Keratinocyte (primary cell): ENCODE measurements around the gene IBSP. TPM values are rescaled to one million over a fixed set of nuclear protein-coding genes. Genes with fewer than 3 reads are reported as not detected.

Experiments used
- DNase-seq: peaks from one replicate; pipeline ENCODE4 v3.0.0-alpha.2; 2011; ENCODE audit warnings: low read depth, missing footprints, low spot score
- FAIRE-seq: peaks from 2 replicates; lab custom pipeline; 2011; peaks lifted over from hg19 to GRCh38; lab: Jason Lieb, UNC
- H2AFZ ChIP-seq: 2 replicates; pipeline ENCODE4 v1.6.0; 2012; ENCODE audit warnings: low read length, control low read depth, inconsistent platforms; ENCODE audit not compliant: control insufficient read depth
- H3K27ac ChIP-seq: 2 replicates; pipeline ENCODE4 v1.5.1; 2011; ENCODE audit warnings: low read length; ENCODE audit not compliant: control insufficient read depth, insufficient read depth
- H3K27me3 ChIP-seq: 3 replicates; pipeline ENCODE4 v1.6.0; 2011; ENCODE audit warnings: low read length; ENCODE audit not compliant: control insufficient read depth, insufficient read depth; ENCODE audit errors: extremely low read depth
- H3K36me3 ChIP-seq, 2 experiments: 2 replicates in 1 of 2; 3 replicates in 1 of 2; pipeline ENCODE4 v1.5.1; 2011; ENCODE audit warnings: low read length in 2 of 2, mild to moderate bottlenecking in 1 of 2; ENCODE audit not compliant: control insufficient read depth in 2 of 2, insufficient read depth in 2 of 2; ENCODE audit errors: extremely low read depth in 1 of 2
- H3K4me1 ChIP-seq: 3 replicates; pipeline ENCODE4 v1.5.1; 2011; ENCODE audit warnings: low read length; ENCODE audit not compliant: control insufficient read depth, insufficient read depth; ENCODE audit errors: extremely low read depth
- H3K4me2 ChIP-seq: 3 replicates; pipeline ENCODE4 v1.6.0; 2011; ENCODE audit warnings: low read depth, low read length; ENCODE audit not compliant: control insufficient read depth, insufficient read depth; ENCODE audit errors: extremely low read depth
- H3K4me3 ChIP-seq, 3 experiments: fragments of 200-600 bp in 1 of 3; sonication (generic) in 1 of 3; 2 replicates in 2 of 3; 3 replicates in 1 of 3; pipeline ENCODE4 v1.5.1; 2011 to 2016; ENCODE audit warnings: low read length in 3 of 3, mild to moderate bottlenecking in 3 of 3, control low read depth in 2 of 3, inconsistent platforms in 1 of 3, low read depth in 1 of 3, mixed read lengths in 1 of 3, mixed run types in 1 of 3, moderate library complexity in 1 of 3; ENCODE audit not compliant: control insufficient read depth in 2 of 3, insufficient read depth in 2 of 3; ENCODE audit errors: extremely low read depth in 1 of 3
- H3K79me2 ChIP-seq: 2 replicates; pipeline ENCODE4 v1.6.0; 2012; ENCODE audit warnings: low read length; ENCODE audit not compliant: control insufficient read depth, insufficient read depth
- H3K9ac ChIP-seq: 3 replicates; pipeline ENCODE4 v1.6.0; 2011; ENCODE audit warnings: low read length; ENCODE audit not compliant: control insufficient read depth, insufficient read depth; ENCODE audit errors: extremely low read depth
- H3K9me1 ChIP-seq: 3 replicates; pipeline ENCODE4 v1.6.0; 2011; ENCODE audit warnings: low read length; ENCODE audit not compliant: control insufficient read depth, insufficient read depth; ENCODE audit errors: extremely low read depth
- H3K9me3 ChIP-seq: 2 replicates; pipeline ENCODE4 v1.5.1; 2012; ENCODE audit warnings: low read depth, low read length; ENCODE audit not compliant: control insufficient read depth
- H4K20me1 ChIP-seq: 3 replicates; pipeline ENCODE4 v1.6.0; 2011; ENCODE audit warnings: low read length; ENCODE audit not compliant: control insufficient read depth, insufficient read depth; ENCODE audit errors: extremely low read depth
- EZH2 ChIP-seq: IDR thresholded peaks from one replicate; pipeline ENCODE4 v1.6.1; 2012; ENCODE audit warnings: inconsistent platforms, mild to moderate bottlenecking, low read length, moderate library complexity
- dilution Hi-C: fragments of 300-500 bp; cut with MboI; formaldehyde crosslinking; loops from one replicate; pipeline ENCODE4 v1.7.0; 2020; ENCODE audit warnings: low sequenced_read_pairs; ENCODE audit not compliant: extremely low pct_ligation_motif_present
- polyA plus RNA-seq, 5 experiments: library from polyadenylated mRNA; depleted of rRNA in 3 of 5; stranded (reverse) in 3 of 5; stranded (forward) in 1 of 5; unstranded in 1 of 5; fragments of >200 nt; gene quantifications; 1 replicate in 1 of 5; 2 replicates in 3 of 5; 3 replicates in 1 of 5; pipeline versions ENCODE4 v1.2.1 to v1.2.3, GENCODE V29; 2011 to 2012; ENCODE audit warnings: missing spikeins in 2 of 5, low read depth in 1 of 5, low replicate concordance in 1 of 5
- TF ChIP-seq, protein P1 (sequence below), 3 experiments: IDR thresholded peaks in 1 of 3; conservative IDR thresholded peaks in 1 of 3; optimal IDR thresholded peaks in 1 of 3; 2 replicates in 2 of 3; 3 replicates in 1 of 3; pipeline versions ENCODE3 to v1.5.1; 2011; ENCODE audit warnings: low read length in 3 of 3, mild to moderate bottlenecking in 3 of 3, moderate library complexity in 2 of 3, control low read depth in 1 of 3, inconsistent platforms in 1 of 3; ENCODE audit not compliant: insufficient read depth in 2 of 3; ENCODE audit errors: extremely low read depth in 1 of 3

Gene IBSP
- polyA plus RNA-seq, 1 donor (not counting 4 experiments of a cell fraction or from before 2014, with no cell fraction given), result not detected

- H3K9me3 ChIP-seq, result no peaks in the 10 kb centered on the region
- H4K20me1 ChIP-seq, result no peaks in the 10 kb centered on the region
- H3K9ac ChIP-seq, result no peak overlapping the region
- H3K4me1 ChIP-seq, result no peaks in the 10 kb centered on the region
- H3K4me3 ChIP-seq, result no peak overlapping the region
- DNase-seq (no peak), FAIRE-seq (no peak)
- no peaks in the 10 kb centered on the region for H3K9me1 ChIP-seq
- no peak for TF ChIP-seq EZH2
- TF ChIP-seq, protein P1, sequence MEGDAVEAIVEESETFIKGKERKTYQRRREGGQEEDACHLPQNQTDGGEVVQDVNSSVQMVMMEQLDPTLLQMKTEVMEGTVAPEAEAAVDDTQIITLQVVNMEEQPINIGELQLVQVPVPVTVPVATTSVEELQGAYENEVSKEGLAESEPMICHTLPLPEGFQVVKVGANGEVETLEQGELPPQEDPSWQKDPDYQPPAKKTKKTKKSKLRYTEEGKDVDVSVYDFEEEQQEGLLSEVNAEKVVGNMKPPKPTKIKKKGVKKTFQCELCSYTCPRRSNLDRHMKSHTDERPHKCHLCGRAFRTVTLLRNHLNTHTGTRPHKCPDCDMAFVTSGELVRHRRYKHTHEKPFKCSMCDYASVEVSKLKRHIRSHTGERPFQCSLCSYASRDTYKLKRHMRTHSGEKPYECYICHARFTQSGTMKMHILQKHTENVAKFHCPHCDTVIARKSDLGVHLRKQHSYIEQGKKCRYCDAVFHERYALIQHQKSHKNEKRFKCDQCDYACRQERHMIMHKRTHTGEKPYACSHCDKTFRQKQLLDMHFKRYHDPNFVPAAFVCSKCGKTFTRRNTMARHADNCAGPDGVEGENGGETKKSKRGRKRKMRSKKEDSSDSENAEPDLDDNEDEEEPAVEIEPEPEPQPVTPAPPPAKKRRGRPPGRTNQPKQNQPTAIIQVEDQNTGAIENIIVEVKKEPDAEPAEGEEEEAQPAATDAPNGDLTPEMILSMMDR (optimal IDR thresholded peaks at IDR 0.05 in 1 of 3, IDR thresholded peaks at IDR 0.05 in 1 of 3, conservative IDR thresholded peaks at IDR 0.05 in 1 of 3; ENCODE audit: extremely low read depth in 1 of 3, insufficient read depth in 2 of 3, low read length in 3 of 3), result no peak
- H3K27me3 ChIP-seq, result no peaks in the 10 kb centered on the region
- H2AFZ ChIP-seq, result no peak overlapping the region
- no peaks in the 10 kb centered on the region for H3K36me3 ChIP-seq
- H3K79me2 ChIP-seq, result no peaks in the 10 kb centered on the region
- dilution Hi-C loops, result no loop called here
- H3K4me2 ChIP-seq, result no peak overlapping the region
- H3K27ac ChIP-seq, result no peak overlapping the region
Observed at GRCh38 chr4:87758270-87758669, 41.1 kb upstream of the IBSP start.

- no peak for FAIRE-seq
- Histone ChIP-seq H3K4me1 (no peaks in the 10 kb centered on the region), H3K4me3 (no peak overlapping the region), H3K9me1 (no peaks in the 10 kb centered on the region), H3K9ac (no peak overlapping the region), H3K9me3 (no peaks in the 10 kb centered on the region), H4K20me1 (no peaks in the 10 kb centered on the region), H3K36me3 (no peaks in the 10 kb centered on the region), H2AFZ (no peak overlapping the region), H3K79me2 (no peaks in the 10 kb centered on the region), H3K27me3 (no peaks in the 10 kb centered on the region), H3K4me2 (no peak overlapping the region), H3K27ac (no peak overlapping the region)
- no peak for DNase-seq
- TF ChIP-seq EZH2, result no peak
- TF ChIP-seq, protein P1 (optimal IDR thresholded peaks at IDR 0.05 in 1 of 3, IDR thresholded peaks at IDR 0.05 in 1 of 3, conservative IDR thresholded peaks at IDR 0.05 in 1 of 3; ENCODE audit: extremely low read depth in 1 of 3, insufficient read depth in 2 of 3, low read length in 3 of 3), result no peak
- dilution Hi-C loops, result no loop called here
Observed at GRCh38 chr4:87762311-87762710, 37.0 kb upstream of the IBSP start.
